ENCODE measurements around the gene FAM118B.
"Not testable (repeated sequence)": the region's sequence is repeated elsewhere in the genome, so short reads cannot be mapped to it uniquely, and the experiment has no call there.

The FAM118B gene

GRCh38 chr11:126277322-126277721 lies 65.7 kb downstream of the FAM118B start:
- DNase-seq (ENCODE audit: low read depth in 2 of 2), result no peak

GRCh38 chr11:126277780-126278179 lies 66.2 kb downstream of the FAM118B start:
- DNase-seq (ENCODE audit: low read depth in 2 of 2), result no peak

DNA sequence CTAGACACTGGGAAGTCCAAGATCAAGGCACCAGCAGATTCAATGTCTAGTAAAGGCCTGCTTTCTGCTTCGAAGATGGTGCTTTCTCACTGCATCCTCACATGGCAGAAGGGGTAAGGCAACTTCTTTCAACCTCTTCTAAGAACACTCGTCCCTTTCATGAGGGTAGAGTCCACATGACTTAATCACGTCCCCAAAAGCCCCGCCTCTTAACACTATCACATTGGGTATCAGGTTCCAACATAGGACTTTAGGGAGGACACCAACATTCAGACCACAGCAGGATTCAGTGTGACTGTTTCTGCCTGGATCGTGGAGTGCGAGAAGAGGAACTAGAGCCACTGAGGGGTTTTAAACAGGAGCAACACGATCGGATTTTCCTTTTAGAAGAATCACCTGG lies 67.6 kb downstream of the FAM118B start:
- no peak for DNase-seq (ENCODE audit: low read depth in 2 of 2)

GRCh38 chr11:126280595-126280994 lies 69.0 kb downstream of the FAM118B start:
- no peak for DNase-seq (ENCODE audit: low read depth in 2 of 2)

DNA sequence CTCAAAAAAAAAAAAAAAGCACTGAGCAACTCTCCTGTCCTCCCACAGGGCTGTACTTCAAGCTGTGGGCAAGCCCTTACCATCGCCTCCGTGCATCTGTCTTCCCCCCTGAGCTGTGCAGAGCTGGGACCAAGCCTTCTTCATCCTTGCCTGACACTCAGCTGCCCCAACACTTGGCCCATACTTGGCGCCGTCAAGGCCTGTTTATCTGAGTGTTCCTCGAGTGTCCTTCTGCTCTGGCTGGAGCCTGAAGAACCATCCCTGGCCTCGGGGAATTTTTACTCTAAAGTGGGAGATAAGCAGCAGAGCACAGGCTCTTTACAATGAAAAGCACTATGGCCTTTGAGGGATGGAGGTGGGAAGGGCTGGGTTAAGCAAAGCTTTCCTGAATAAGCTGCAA lies 69.7 kb downstream of the FAM118B start:
- no peak for DNase-seq (ENCODE audit: low read depth in 2 of 2)

GRCh38 chr11:126281666-126282175 lies 70.1 kb downstream of the FAM118B start:
- no peak for DNase-seq (ENCODE audit: low read depth in 2 of 2)

GRCh38 chr11:126282361-126282735 lies 70.8 kb downstream of the FAM118B start:
- peak in 1 of 2 donors; percentile 17 for DNase-seq (ENCODE audit: low read depth in 2 of 2)

DNA sequence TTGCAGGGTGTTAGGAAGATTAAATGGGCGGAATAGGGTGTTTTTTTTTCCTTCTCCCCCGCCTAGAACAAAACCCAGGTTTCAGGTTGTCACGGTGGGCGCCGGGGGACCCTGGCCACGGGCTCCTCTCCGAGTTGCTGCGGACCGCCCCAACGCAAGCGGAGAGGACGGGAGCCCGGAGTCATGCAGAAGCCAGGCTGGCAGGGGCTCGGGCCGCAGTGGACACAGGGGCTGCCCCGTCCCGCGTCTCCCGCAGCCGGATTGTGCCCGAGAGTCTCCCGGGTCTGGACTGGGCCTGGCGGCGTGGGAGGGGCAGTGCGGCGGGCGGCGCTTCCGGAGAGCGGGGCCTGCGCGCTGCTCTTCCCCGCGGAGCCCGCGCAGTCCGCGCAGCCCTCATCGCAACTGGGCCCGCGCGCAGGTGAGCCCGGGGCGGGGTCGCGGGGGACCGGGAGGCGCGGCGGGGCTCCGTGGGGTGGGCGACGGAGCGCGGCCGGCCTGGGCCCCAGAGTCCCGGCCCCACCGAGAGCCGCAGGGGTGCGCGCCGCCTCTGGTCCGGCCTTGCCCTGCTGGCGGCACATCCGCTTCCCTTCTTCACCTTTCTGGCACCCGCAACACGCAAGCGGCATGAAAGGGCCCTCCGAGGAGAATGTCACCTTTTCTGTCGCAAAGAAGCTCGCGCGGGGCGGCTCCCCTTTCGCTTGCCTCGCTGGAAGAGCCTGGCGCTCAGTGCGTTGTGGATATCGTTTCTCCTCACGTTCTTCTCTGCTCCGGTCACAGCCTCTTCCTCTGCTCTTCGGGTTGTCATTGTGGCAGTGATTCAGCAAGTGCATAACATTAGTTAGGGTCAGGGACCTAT lies 71.4 kb downstream of the FAM118B start, which contains the start of gene TIRAP:
TIRAP (plus strand) TSS at position 358 of the 856 bp plus-strand sequence. CDS start 7,802 bp downstream, outside the sequence.
- peak in 1 of 2 donors; percentile 41 for DNase-seq (ENCODE audit: low read depth in 2 of 2)

DNA sequence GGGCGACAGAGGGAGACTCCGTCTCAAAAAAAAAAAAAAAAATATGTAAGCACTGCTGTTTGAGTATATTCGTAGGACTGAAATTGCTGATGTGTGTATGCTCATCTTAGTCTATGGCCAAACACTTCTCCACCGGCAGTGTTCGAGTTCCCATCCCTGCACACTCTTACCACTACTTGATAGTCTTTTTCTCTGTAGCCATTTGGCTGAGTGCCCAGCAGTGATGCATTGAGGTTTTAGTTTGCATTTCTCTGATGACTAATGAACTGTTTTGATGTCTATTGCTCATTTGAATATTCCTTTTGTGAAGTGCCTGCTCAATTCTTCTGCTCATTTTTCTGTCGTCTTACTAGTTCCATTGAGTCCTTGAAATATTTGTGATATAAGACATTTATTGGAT lies 73.2 kb downstream of the FAM118B start:
- DNase-seq (ENCODE audit: low read depth in 2 of 2), result peak; percentile 70 to 86

- no peak for DNase-seq (ENCODE audit: low read depth in 2 of 2)
Measured at GRCh38 chr11:126288237-126288636, 76.7 kb downstream of the FAM118B start.

- DNase-seq (ENCODE audit: low read depth in 2 of 2), result no peak
Measured at GRCh38 chr11:126290887-126291286, 79.3 kb downstream of the FAM118B start.

DNA sequence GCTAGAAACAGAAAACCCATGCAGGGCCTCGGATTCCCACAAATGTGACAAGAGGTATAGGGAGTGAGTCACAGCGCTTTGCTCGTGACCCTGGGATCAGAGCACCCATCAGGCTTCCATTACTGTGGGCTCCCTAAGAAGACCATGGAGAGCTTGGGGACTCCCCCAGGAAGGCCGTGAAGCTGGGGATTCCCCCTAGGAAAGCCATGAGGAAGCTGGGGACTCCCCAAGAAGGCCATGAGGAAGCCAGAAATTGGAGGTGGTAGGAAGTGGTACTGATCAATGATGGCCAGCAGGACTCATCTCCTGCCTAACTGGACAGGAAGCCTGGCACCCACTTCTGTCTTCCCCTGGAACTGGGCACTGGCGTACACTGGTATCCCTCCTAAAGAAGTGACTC lies 82.1 kb downstream of the FAM118B start:
- no peak for DNase-seq (ENCODE audit: low read depth in 2 of 2)

- no peak for DNase-seq (ENCODE audit: low read depth in 2 of 2)
Measured at GRCh38 chr11:126297004-126297403, 85.4 kb downstream of the FAM118B start.

- peak; percentile 64 to 82 for DNase-seq (ENCODE audit: low read depth in 2 of 2)
Measured at GRCh38 chr11:126303623-126304456, 92.3 kb downstream of the FAM118B start, which contains the start of gene DCPS. Gene DCPS, plus strand, starts transcription at chr11:126304060. Its CDS starts 21 bp downstream, at chr11:126304081.

DNA sequence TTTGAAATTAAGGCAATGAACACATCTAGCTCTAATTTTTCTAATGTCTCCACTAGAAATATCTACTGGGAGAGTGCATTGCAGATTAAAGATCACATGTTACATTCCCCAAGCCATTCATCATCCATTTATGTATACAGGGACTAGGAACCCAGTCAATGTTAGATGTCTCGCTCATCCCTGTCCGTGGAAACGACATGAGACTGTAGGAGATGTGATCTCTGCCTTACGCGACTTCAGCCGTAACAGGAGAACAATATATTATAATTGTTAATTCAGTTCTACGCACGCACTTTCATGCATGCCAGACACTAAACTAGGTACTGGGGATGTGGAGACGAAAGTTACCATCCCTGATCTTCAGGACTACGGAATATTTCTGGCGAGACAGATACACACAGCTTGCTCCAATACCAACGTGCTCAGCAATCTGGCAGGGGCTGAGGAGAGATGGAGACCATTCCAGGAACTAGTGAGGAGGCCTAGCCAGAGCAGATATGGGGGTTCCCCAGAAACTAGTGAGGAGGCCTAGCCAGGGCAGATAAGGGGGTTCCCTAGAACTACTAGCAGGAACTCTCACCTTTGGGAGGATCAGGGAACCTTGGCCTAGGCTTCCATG lies 93.0 kb downstream of the FAM118B start:
- no peak for DNase-seq (ENCODE audit: low read depth in 2 of 2)

DNA sequence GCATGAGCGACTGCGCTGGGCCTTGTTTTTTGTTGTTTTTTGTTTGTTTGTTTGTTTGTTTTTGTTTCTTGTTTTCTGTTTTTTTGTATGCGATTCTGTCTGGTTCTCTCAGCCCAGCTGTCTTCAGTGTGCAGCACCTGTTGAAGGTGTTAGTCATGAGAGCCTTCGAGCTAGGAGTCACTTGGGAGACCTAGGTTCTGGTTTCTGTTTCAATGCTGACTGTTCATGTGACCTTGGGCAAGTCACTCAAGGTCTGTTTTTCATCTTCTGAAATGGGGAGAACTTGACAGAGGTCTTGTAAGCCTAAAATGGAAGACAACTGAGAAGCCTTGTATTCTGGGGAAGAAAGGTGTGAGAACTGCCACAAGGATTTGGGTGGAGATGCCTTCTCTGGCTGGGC lies 94.1 kb downstream of the FAM118B start:
- no peak for DNase-seq (ENCODE audit: low read depth in 2 of 2)

GRCh38 chr11:126307706-126308105 lies 96.1 kb downstream of the FAM118B start:
- no peak for DNase-seq (ENCODE audit: low read depth in 2 of 2)

GRCh38 chr11:126308271-126308671 lies 96.7 kb downstream of the FAM118B start:
- no peak for DNase-seq (ENCODE audit: low read depth in 2 of 2)

GRCh38 chr11:126308771-126309170 lies 97.2 kb downstream of the FAM118B start:
- DNase-seq (ENCODE audit: low read depth in 2 of 2), result not testable (repeated sequence)

GRCh38 chr11:126310200-126310991 lies 98.8 kb downstream of the FAM118B start:
- peak in 1 of 2 donors; percentile 39 for DNase-seq (ENCODE audit: low read depth in 2 of 2)

GRCh38 chr11:126310992-126311310 lies 99.4 kb downstream of the FAM118B start:
- DNase-seq (ENCODE audit: low read depth in 2 of 2), result no peak

All from stimulated activated CD8-positive, alpha-beta memory T cell treated with anti-CD3 and anti-CD28 coated beads, Interleukin-7, amount 100 ng/mL, for 4 hours (primary cell).